ENCODE data around the gene IL13.

The IL13 gene

GRCh38 chr5:132678735-132679134, 20.8 kb downstream of the IL13 start:
- no peak for TF ChIP-seq CTCF (IDR thresholded peaks at IDR 0.05; ENCODE audit: borderline replicate concordance, insufficient read depth, low read depth, low read length)
- no peak overlapping the region for H3K4me3 ChIP-seq (ENCODE audit: low read depth, low read length)

- H3K4me3 ChIP-seq (ENCODE audit: low read depth, low read length) = no peak overlapping the region
- TF ChIP-seq CTCF (IDR thresholded peaks at IDR 0.05; ENCODE audit: borderline replicate concordance, insufficient read depth, low read depth, low read length) = no peak
Observed at GRCh38 chr5:132679166-132679565, 21.2 kb downstream of the IL13 start.

GRCh38 chr5:132679717-132680380, 21.9 kb downstream of the IL13 start:
- H3K4me3 ChIP-seq (ENCODE audit: low read depth, low read length) = no peak overlapping the region
- TF ChIP-seq CTCF (IDR thresholded peaks at IDR 0.05; ENCODE audit: borderline replicate concordance, insufficient read depth, low read depth, low read length) = no peak

GRCh38 chr5:132680780-132681475, 23.0 kb downstream of the IL13 start:
- H3K4me3 ChIP-seq (ENCODE audit: low read depth, low read length) = no peak overlapping the region
- TF ChIP-seq CTCF (IDR thresholded peaks at IDR 0.05; ENCODE audit: borderline replicate concordance, insufficient read depth, low read depth, low read length) = no peak

GRCh38 chr5:132681476-132681831, 23.5 kb downstream of the IL13 start:
- H3K4me3 ChIP-seq (ENCODE audit: low read depth, low read length) = no peak overlapping the region
- no peak for TF ChIP-seq CTCF (IDR thresholded peaks at IDR 0.05; ENCODE audit: borderline replicate concordance, insufficient read depth, low read depth, low read length)

GRCh38 chr5:132681983-132682382, 24.0 kb downstream of the IL13 start:
- no peak for TF ChIP-seq CTCF (IDR thresholded peaks at IDR 0.05; ENCODE audit: borderline replicate concordance, insufficient read depth, low read depth, low read length)
- H3K4me3 ChIP-seq (ENCODE audit: low read depth, low read length) = no peak overlapping the region

- no peak for TF ChIP-seq CTCF (IDR thresholded peaks at IDR 0.05; ENCODE audit: borderline replicate concordance, insufficient read depth, low read depth, low read length)
- no peak overlapping the region for H3K4me3 ChIP-seq (ENCODE audit: low read depth, low read length)
Observed at GRCh38 chr5:132684491-132684890, 26.5 kb downstream of the IL13 start.
